ENCODE data around the gene RANBP1.
A peak's percentile ranks its signal among the peaks of the same experiment; 100 is the strongest.
"Not testable (repeated sequence)": the region's sequence is repeated elsewhere in the genome, so short reads cannot be mapped to it uniquely, and the experiment has no call there.

Gene RANBP1

GRCh38 chr22:20159076-20159475 is 43.2 kb downstream of the RANBP1 start:
- DNase-seq: peak; percentile 58
- in situ Hi-C loops (cut with MboI; ENCODE audit: low pct_unique_long_range_greater_than_20kb, low sequenced_read_pairs): no loop called here

- DNase-seq; in situ Hi-C loops (cut with MboI; ENCODE audit: low pct_unique_long_range_greater_than_20kb, low sequenced_read_pairs): not testable (repeated sequence)
Observed at GRCh38 chr22:20159531-20159930, 43.6 kb downstream of the RANBP1 start.

- in situ Hi-C loops (cut with MboI; ENCODE audit: low pct_unique_long_range_greater_than_20kb, low sequenced_read_pairs): no loop called here
- no peak for DNase-seq
Observed at GRCh38 chr22:20160041-20160440, 44.1 kb downstream of the RANBP1 start.

- in situ Hi-C loops (cut with MboI; ENCODE audit: low pct_unique_long_range_greater_than_20kb, low sequenced_read_pairs): no loop called here
- no peak for DNase-seq
Observed at GRCh38 chr22:20164863-20165262, 49.0 kb downstream of the RANBP1 start.

GRCh38 chr22:20165421-20165820 is 49.5 kb downstream of the RANBP1 start:
- no peak for DNase-seq
- in situ Hi-C loops (cut with MboI; ENCODE audit: low pct_unique_long_range_greater_than_20kb, low sequenced_read_pairs): no loop called here

GRCh38 chr22:20165913-20166312 is 50.0 kb downstream of the RANBP1 start:
- DNase-seq: no peak
- in situ Hi-C loops (cut with MboI; ENCODE audit: low pct_unique_long_range_greater_than_20kb, low sequenced_read_pairs): no loop called here

GRCh38 chr22:20166703-20167102 is 50.8 kb downstream of the RANBP1 start:
- no peak for DNase-seq
- in situ Hi-C loops (cut with MboI; ENCODE audit: low pct_unique_long_range_greater_than_20kb, low sequenced_read_pairs): no loop called here

GRCh38 chr22:20167643-20168322 is 51.9 kb downstream of the RANBP1 start:
- in situ Hi-C loops (cut with MboI; ENCODE audit: low pct_unique_long_range_greater_than_20kb, low sequenced_read_pairs): no loop called here
- no peak for DNase-seq

GRCh38 chr22:20169253-20169822 is 53.4 kb downstream of the RANBP1 start:
- in situ Hi-C loops (cut with MboI; ENCODE audit: low pct_unique_long_range_greater_than_20kb, low sequenced_read_pairs): no loop called here
- DNase-seq: no peak

- in situ Hi-C loops (cut with MboI; ENCODE audit: low pct_unique_long_range_greater_than_20kb, low sequenced_read_pairs): no loop called here
- no peak for DNase-seq
Observed at GRCh38 chr22:20170170-20170569, 54.3 kb downstream of the RANBP1 start.

GRCh38 chr22:20171288-20172140 is 55.6 kb downstream of the RANBP1 start:
- no peak for DNase-seq
- in situ Hi-C loops (cut with MboI; ENCODE audit: low pct_unique_long_range_greater_than_20kb, low sequenced_read_pairs): no loop called here

GRCh38 chr22:20172141-20172613 is 56.3 kb downstream of the RANBP1 start:
- DNase-seq: no peak
- in situ Hi-C loops (cut with MboI; ENCODE audit: low pct_unique_long_range_greater_than_20kb, low sequenced_read_pairs): no loop called here

- no peak for DNase-seq
- in situ Hi-C loops (cut with MboI; ENCODE audit: low pct_unique_long_range_greater_than_20kb, low sequenced_read_pairs): no loop called here
Observed at GRCh38 chr22:20173246-20173645, 57.3 kb downstream of the RANBP1 start.

GRCh38 chr22:20173772-20174171 is 57.9 kb downstream of the RANBP1 start:
- in situ Hi-C loops (cut with MboI; ENCODE audit: low pct_unique_long_range_greater_than_20kb, low sequenced_read_pairs): no loop called here
- no peak for DNase-seq

GRCh38 chr22:20174785-20175596 is 59.1 kb downstream of the RANBP1 start:
- no peak for DNase-seq
- in situ Hi-C loops (cut with MboI; ENCODE audit: low pct_unique_long_range_greater_than_20kb, low sequenced_read_pairs): no loop called here

GRCh38 chr22:20175597-20175900 is 59.6 kb downstream of the RANBP1 start:
- in situ Hi-C loops (cut with MboI; ENCODE audit: low pct_unique_long_range_greater_than_20kb, low sequenced_read_pairs): no loop called here
- DNase-seq: no peak

- in situ Hi-C loops (cut with MboI; ENCODE audit: low pct_unique_long_range_greater_than_20kb, low sequenced_read_pairs): no loop called here
- no peak for DNase-seq
Observed at GRCh38 chr22:20176421-20177085, 60.6 kb downstream of the RANBP1 start.

Data from KBM-7 (cell line).